KMS-11 (cell line): Measurements from ENCODE around the gene ATP8A2.

Experiments
- H2AFZ ChIP-seq: fragments of 200-600 bp; sonication (generic); 2 replicates; pipeline ENCODE4 v1.6.1; 2016; ENCODE audit warnings: antibody characterized with exemption, mixed run types, low read depth
- H3K27ac ChIP-seq: fragments of 200-600 bp; sonication (generic); 2 replicates; pipeline ENCODE4 v1.6.1; 2016; ENCODE audit warnings: mild to moderate bottlenecking, mixed run types
- H3K27me3 ChIP-seq: fragments of 200-600 bp; sonication (generic); 2 replicates; pipeline ENCODE4 v1.6.1; 2017; ENCODE audit warnings: mild to moderate bottlenecking, low read depth, mixed run types, moderate library complexity; ENCODE audit not compliant: insufficient read depth
- H3K36me3 ChIP-seq: fragments of 200-600 bp; sonication (generic); 2 replicates; pipeline ENCODE4 v1.6.1; 2017; ENCODE audit warnings: mild to moderate bottlenecking, mixed run types; ENCODE audit not compliant: insufficient read depth
- H3K4me1 ChIP-seq: fragments of 200-600 bp; sonication (generic); 2 replicates; pipeline ENCODE4 v1.6.1; 2016; ENCODE audit warnings: mild to moderate bottlenecking, low read depth, mixed run types; ENCODE audit not compliant: poor library complexity, severe bottlenecking
- H3K4me2 ChIP-seq: fragments of 200-600 bp; sonication (generic); 2 replicates; pipeline ENCODE4 v1.7.0; 2016; ENCODE audit warnings: mild to moderate bottlenecking, mixed run types
- H3K4me3 ChIP-seq: fragments of 200-600 bp; sonication (generic); IDR thresholded peaks from 2 replicates; pipeline ENCODE4 v1.6.1; 2017; ENCODE audit warnings: low read depth, low read length, mixed read lengths; ENCODE audit not compliant: insufficient read depth
- H3K79me2 ChIP-seq: fragments of 200-600 bp; sonication (generic); 2 replicates; pipeline ENCODE4 v1.6.1; 2016; ENCODE audit warnings: low read depth, mixed run types; ENCODE audit not compliant: insufficient read depth
- H3K9ac ChIP-seq: fragments of 200-600 bp; sonication (generic); 2 replicates; pipeline ENCODE4 v1.6.1; 2016; ENCODE audit warnings: mild to moderate bottlenecking, mixed run types
- H4K20me1 ChIP-seq: fragments of 200-600 bp; sonication (generic); 2 replicates; pipeline ENCODE4 v1.6.1; 2016; ENCODE audit warnings: mild to moderate bottlenecking, mixed run types; ENCODE audit not compliant: insufficient read depth
- CTCF ChIP-seq: fragments of 200-600 bp; sonication (generic); conservative IDR thresholded peaks from 2 replicates; pipeline ENCODE4 v1.6.1; 2017; ENCODE audit warnings: low read depth, mild to moderate bottlenecking, antibody characterized with exemption, low read length, moderate library complexity, mixed read lengths

Gene ATP8A2

GRCh38 chr13:25525884-25526283, 154.1 kb downstream of the ATP8A2 start:
- Histone ChIP-seq H3K4me2 (no peak overlapping the region), H4K20me1 (no peaks in the 10 kb centered on the region), H3K36me3 (no peaks in the 10 kb centered on the region), H3K79me2 (no peaks in the 10 kb centered on the region), H3K27ac (no peak overlapping the region), H3K27me3 (no peaks in the 10 kb centered on the region), H2AFZ (no peak overlapping the region), H3K4me3 (no peak overlapping the region), H3K4me1 (no peaks in the 10 kb centered on the region), H3K9ac (no peak overlapping the region)
- no peak for TF ChIP-seq CTCF

DNA sequence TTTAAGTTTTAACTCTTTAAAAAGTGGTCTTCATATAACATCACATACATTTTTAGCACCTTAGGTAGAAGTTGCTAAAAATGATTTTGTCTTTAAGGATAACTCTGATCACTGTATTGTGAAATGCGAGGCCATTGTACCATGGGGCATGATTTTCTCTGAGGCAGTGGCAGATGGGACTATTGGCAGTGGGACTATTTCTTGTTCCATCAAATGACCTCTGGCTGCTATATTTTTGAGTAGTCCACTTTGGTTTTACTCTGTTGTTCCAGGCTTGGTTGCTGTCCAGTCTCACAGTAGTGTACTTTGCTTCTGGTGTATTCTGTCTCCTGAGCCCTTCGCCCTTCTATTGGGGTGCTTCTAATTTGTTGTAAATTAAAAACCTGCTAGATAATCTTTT, 156.5 kb downstream of the ATP8A2 start:
- no peaks in the 10 kb centered on the region for H4K20me1 ChIP-seq
- no peak overlapping the region for H3K9ac ChIP-seq
- H3K4me2 ChIP-seq: no peak overlapping the region
- no peak for TF ChIP-seq CTCF
- no peaks in the 10 kb centered on the region for H3K4me1 ChIP-seq
- no peaks in the 10 kb centered on the region for H3K27me3 ChIP-seq
- no peak overlapping the region for H3K4me3 ChIP-seq
- no peaks in the 10 kb centered on the region for H3K36me3 ChIP-seq
- H3K27ac ChIP-seq: no peak overlapping the region
- H2AFZ ChIP-seq: no peak overlapping the region
- no peaks in the 10 kb centered on the region for H3K79me2 ChIP-seq

- no peaks in the 10 kb centered on the region for H3K79me2 ChIP-seq
- H3K36me3 ChIP-seq: no peaks in the 10 kb centered on the region
- H3K9ac ChIP-seq: no peak overlapping the region
- H3K27me3 ChIP-seq: no peaks in the 10 kb centered on the region
- H3K4me3 ChIP-seq: no peak overlapping the region
- no peaks in the 10 kb centered on the region for H3K4me1 ChIP-seq
- H3K27ac ChIP-seq: no peak overlapping the region
- H2AFZ ChIP-seq: no peak overlapping the region
- H3K4me2 ChIP-seq: no peak overlapping the region
- TF ChIP-seq CTCF: no peak
- no peaks in the 10 kb centered on the region for H4K20me1 ChIP-seq
Measured at GRCh38 chr13:25529425-25529824, 157.7 kb downstream of the ATP8A2 start.

DNA sequence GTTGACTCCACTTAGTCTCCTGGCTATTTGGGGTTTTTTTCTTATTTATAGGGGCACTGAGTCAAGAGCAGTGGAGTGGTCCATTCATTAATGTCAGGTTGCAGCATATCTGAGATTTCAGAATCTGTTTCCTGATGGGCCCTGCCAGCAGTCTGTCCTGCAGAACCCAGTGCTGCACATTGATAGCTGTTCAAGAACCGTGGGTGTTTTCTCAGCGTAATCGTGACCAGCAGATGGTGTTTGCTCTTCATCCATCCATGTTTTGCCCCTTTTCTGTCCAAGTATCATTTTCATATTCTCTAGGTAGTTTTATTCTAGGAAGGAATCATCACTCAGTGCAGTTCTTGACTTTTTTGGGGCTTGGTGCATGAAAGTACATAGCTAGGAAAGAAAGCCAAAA, 166.5 kb downstream of the ATP8A2 start:
- TF ChIP-seq CTCF: no peak
- Histone ChIP-seq H3K27ac (no peak overlapping the region), H3K4me1 (no peaks in the 10 kb centered on the region), H4K20me1 (no peaks in the 10 kb centered on the region), H3K4me2 (no peak overlapping the region), H3K36me3 (no peaks in the 10 kb centered on the region), H3K27me3 (no peaks in the 10 kb centered on the region), H2AFZ (no peak overlapping the region), H3K79me2 (no peaks in the 10 kb centered on the region), H3K9ac (no peak overlapping the region), H3K4me3 (no peak overlapping the region)
